ENCODE results near the gene VPS45. TPM values are rescaled to one million over a fixed set of nuclear protein-coding genes. Genes with fewer than 3 reads are reported as not detected.

VPS45 gene
- total and polyA plus RNA-seq, 2 of the 8 experiments (the other 6 are each of a cell fraction or from before 2014, with no cell fraction given), result 19.1 to 27.6 TPM

GRCh38 chr1:150180474-150180873, 112.9 kb downstream of the VPS45 start:
- H3K27ac ChIP-seq (ENCODE audit: low read depth, low read length), result no peak overlapping the region
- FAIRE-seq, result no peak

More at GRCh38 chr1:150180474-150180873, 112.9 kb downstream of the VPS45 start:
- Histone ChIP-seq H3K4ac (replicated peaks; ENCODE audit: insufficient read length, low read depth, low read length) (no peak overlapping the region), H2AFZ (ENCODE audit: low read length) (no peak overlapping the region), H3K23me2 (ENCODE audit: low read depth, low read length) (no peaks in the 10 kb centered on the region), H3K9me3 (ENCODE audit: insufficient read depth in 2 of 2, low read depth in 1 of 2, low read length in 1 of 2) (no peaks in the 10 kb centered on the region), H3K4me1 (replicated peaks in 1 of 4; ENCODE audit: control insufficient read depth in 3 of 4, insufficient read depth in 4 of 4, low read length in 3 of 4) (no peaks in the 10 kb centered on the region), H4K8ac (ENCODE audit: extremely low read depth, insufficient read depth, low read length) (no peak overlapping the region), H2BK20ac (ENCODE audit: low read length) (no peak overlapping the region), H2BK12ac (ENCODE audit: low read depth, low read length) (no peak overlapping the region), H3K4me2 (ENCODE audit: insufficient read depth in 1 of 2, low read depth in 2 of 2, low read length in 2 of 2) (no peak overlapping the region), H3K36me3 (ENCODE audit: control insufficient read depth in 2 of 4, insufficient read depth in 4 of 4, low read length in 3 of 4) (no peaks in the 10 kb centered on the region), H4K5ac (ENCODE audit: insufficient read length, low read depth, low read length) (no peak overlapping the region), H2BK120ac (replicated peaks; ENCODE audit: low read depth, low read length) (no peak overlapping the region), H3K56ac (replicated peaks; ENCODE audit: insufficient read length, low read depth, low read length) (no peak overlapping the region), H2BK15ac (ENCODE audit: low read length) (no peak overlapping the region), H3K4me3 (ENCODE audit: extremely low read depth in 1 of 4, insufficient read depth in 2 of 4, low read depth in 3 of 4, low read length in 4 of 4) (no peak overlapping the region), H3K27me3 (replicated peaks in 1 of 4; ENCODE audit: control insufficient read depth in 3 of 4, extremely low read depth in 1 of 4, insufficient read depth in 3 of 4, low read length in 3 of 4) (no peaks in the 10 kb centered on the region), H4K20me1 (replicated peaks in 1 of 2; ENCODE audit: control insufficient read depth in 1 of 2, insufficient read depth in 2 of 2, low read length in 2 of 2) (no peaks in the 10 kb centered on the region), H3K14ac (ENCODE audit: insufficient read length) (no peak overlapping the region), H3K79me2 (ENCODE audit: control insufficient read depth in 1 of 2, insufficient read depth in 2 of 2, low read length in 2 of 2) (no peaks in the 10 kb centered on the region), H4K91ac (replicated peaks; ENCODE audit: insufficient read length, low read length) (no peak overlapping the region), H3K79me1 (ENCODE audit: low read depth, low read length) (no peaks in the 10 kb centered on the region), H3K18ac (ENCODE audit: extremely low read depth, low read length) (no peak overlapping the region), H3K23ac (ENCODE audit: insufficient read length) (no peak overlapping the region), H2BK5ac (ENCODE audit: low read depth, low read length) (no peak overlapping the region), H3K9ac (replicated peaks in 1 of 4; ENCODE audit: extremely low read depth in 1 of 4, low read depth in 3 of 4, low read length in 3 of 4) (no peak overlapping the region), H2AK5ac (ENCODE audit: low read depth, low read length) (no peak overlapping the region)
- no peak for DNase-seq (ENCODE audit: low read depth in 1 of 2, low spot score in 2 of 2)
- no peak for TF ChIP-seq CHD2 (IDR thresholded peaks at IDR 0.05; ENCODE audit: low read length)
- TF ChIP-seq CEBPB (IDR thresholded peaks at IDR 0.05; ENCODE audit: low read depth, low read length), result no peak
- TF ChIP-seq GABPA (IDR thresholded peaks at IDR 0.05; ENCODE audit: borderline replicate concordance, insufficient read depth, low read length), result no peak
- TF ChIP-seq CBX5 (IDR thresholded peaks at IDR 0.05; ENCODE audit: low read depth, low read length), result no peak
- TF ChIP-seq BCL11A (IDR thresholded peaks at IDR 0.05; ENCODE audit: low read depth in 2 of 2, low read length in 2 of 2), result no peak
- no peak for TF ChIP-seq CREB1 (IDR thresholded peaks at IDR 0.05)
- WGBS, 2 experiments (ENCODE audit: extremely low coverage in 1 of 2, insufficient coverage in 1 of 2, insufficient read length in 1 of 2, insufficient replicate concordance in 2 of 2, low coverage in 1 of 2, low lambda C conversion rate in 2 of 2, missing lambda C conversion rate in 1 of 2), result 90% methylated on average over 5 of the region's 5 CpGs; no CpG with 5 or more reads in 1 of the 2 experiments
- ChIA-PET CTCF (ENCODE audit: partially characterized antibody) (interaction anchor here (1.9 kb wide), 1 partner anchor 218 kb away, joined by 7 read pairs; no protein-coding TSS in a partner anchor), POLR2A (ENCODE audit: partially characterized antibody) (no interaction called here)

Data from H1 (cell line).